K562 (cell line): ENCODE measurements around the gene ENTPD8.

ENCODE experiments used
- ATF3 ChIP-seq, 2 experiments: fragments of 450-650 bp in 1 of 2; sonication (generic) in 1 of 2; formaldehyde crosslinking in 1 of 2; IDR thresholded peaks in 1 of 2; conservative IDR thresholded peaks in 1 of 2; 2 replicates each; pipeline versions ENCODE4 v1.6.1 to v1.8.1; 2016 to 2023; ENCODE audit warnings: mild to moderate bottlenecking in 2 of 2, moderate library complexity in 2 of 2, inconsistent platforms in 1 of 2, missing genetic modification reagents in 1 of 2
- FOSL1 ChIP-seq: fragments of 200-800 bp; sonication (Bioruptor generic); conservative IDR thresholded peaks from 2 replicates; pipeline ENCODE4 v1.6.1; 2016; ENCODE audit warnings: missing genetic modification characterization, missing compliant biosample characterization
- SIN3B ChIP-seq: fragments of 450-650 bp; IDR thresholded peaks from 2 replicates; pipeline ENCODE4 v1.6.1; 2017; ENCODE audit warnings: low read depth, mild to moderate bottlenecking, moderate library complexity
- SP1 ChIP-seq: sonication (generic); formaldehyde crosslinking; IDR thresholded peaks from 2 replicates; pipeline ENCODE4 v1.8.1; 2022; ENCODE audit warnings: mild to moderate bottlenecking, missing genetic modification reagents
- TOE1 ChIP-seq, 2 experiments: fragments of 450-650 bp in 1 of 2; sonication (generic) in 1 of 2; formaldehyde crosslinking in 1 of 2; IDR thresholded peaks; 2 replicates each; pipeline versions ENCODE4 v1.7.1 to v1.8.0; 2016 to 2022; ENCODE audit warnings: borderline replicate concordance in 2 of 2, mild to moderate bottlenecking in 2 of 2, antibody characterized with exemption in 1 of 2, inconsistent platforms in 1 of 2, low read depth in 1 of 2, missing genetic modification reagents in 1 of 2, moderate library complexity in 1 of 2
- ZBTB1 ChIP-seq: sonication (generic); formaldehyde crosslinking; IDR thresholded peaks from 2 replicates; pipeline ENCODE4 v1.8.1; 2023; ENCODE audit warnings: missing genetic modification reagents, low read depth, mild to moderate bottlenecking, borderline replicate concordance
- ZZZ3 ChIP-seq: fragments of 450-650 bp; IDR thresholded peaks from 2 replicates; pipeline ENCODE4 v1.6.1; 2016; ENCODE audit warnings: antibody characterized with exemption, mild to moderate bottlenecking, moderate library complexity

DNA sequence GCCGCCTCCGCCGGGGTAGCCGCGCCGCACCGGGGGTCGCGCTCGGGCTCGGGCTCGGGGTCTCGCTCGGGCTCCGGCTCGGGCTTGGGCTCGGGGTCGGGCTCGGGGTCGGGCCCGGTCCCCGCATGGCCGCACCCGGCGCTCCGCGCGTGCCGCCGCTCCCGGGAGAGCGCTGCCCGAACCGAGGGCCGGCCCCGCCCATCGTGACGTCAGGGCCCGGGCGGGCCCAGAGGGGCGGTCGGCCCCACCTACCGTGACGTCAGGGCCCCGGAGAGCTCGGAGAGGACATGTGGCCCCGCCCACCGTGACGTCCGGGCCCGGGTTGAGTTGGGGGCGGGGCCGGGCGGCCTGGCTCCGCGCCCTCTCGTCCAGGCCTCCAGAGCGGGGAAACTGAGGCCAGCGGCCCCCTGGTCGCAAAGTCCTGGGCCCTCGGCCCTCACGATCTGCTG, 18.0 kb upstream of the ENTPD8 start, which contains the start of gene NSMF:
- TF ChIP-seq ZZZ3 (no peak), SIN3B (peak; percentile 42; the same call in 1 of the 2 replicates), SP1 (CRISPR knock-in tag) (peak; percentile 86), FOSL1 (tag) (no peak), ATF3 (IDR thresholded peaks at IDR 0.05) (peak; percentile 47), ATF3 (CRISPR knock-in tag; conservative IDR thresholded peaks at IDR 0.05) (0 out of 2 replicates have a peak, but pooled peaks have one; percentile 35), ZBTB1 (CRISPR knock-in tag) (no peak; the same call in 1 of the 2 replicates), TOE1 (IDR thresholded peaks at IDR 0.05; ENCODE audit: borderline replicate concordance) (no peak), TOE1 (CRISPR knock-in tag; IDR thresholded peaks at IDR 0.05; ENCODE audit: borderline replicate concordance, low read depth) (no peak)
